ENCODE data around the gene ZZZ3. TPM values are rescaled to one million over a fixed set of nuclear protein-coding genes. Genes with fewer than 3 reads are reported as not detected.
A peak's percentile ranks its signal among the peaks of the same experiment; 100 is the strongest.
"Not testable (repeated sequence)": the region's sequence is repeated elsewhere in the genome, so short reads cannot be mapped to it uniquely, and the experiment has no call there.

Gene ZZZ3
- total RNA-seq, 6 experiments from 2014 or later: 41.8 to 47.8 (median 46.0) TPM

- H3K27ac Mint-ChIP-seq: no peak overlapping the region
- peaks cover 8% of the 10 kb centered on the region; the same call in 1 of the 2 replicates for H3K9me3 Mint-ChIP-seq
- no peak for DNase-seq
- peaks cover 34% of the 10 kb centered on the region for H3K4me1 Mint-ChIP-seq (ENCODE audit: low read depth)
- no peaks in the 10 kb centered on the region for H3K27me3 Mint-ChIP-seq (ENCODE audit: insufficient read depth)
- H3K4me3 Mint-ChIP-seq: no peak overlapping the region
- peaks cover 58% of the 10 kb centered on the region for H3K36me3 Mint-ChIP-seq (ENCODE audit: low read depth)
- no peak for TF ChIP-seq CTCF (IDR thresholded peaks at IDR 0.05)
These were observed 33.3 kb downstream of the ZZZ3 start for GRCh38 chr1:77649127-77649526.

- DNase-seq; H3K27ac Mint-ChIP-seq; H3K4me3 Mint-ChIP-seq; H3K9me3 Mint-ChIP-seq; H3K27me3 Mint-ChIP-seq (ENCODE audit: insufficient read depth): not testable (repeated sequence)
- peaks cover 56% of the 10 kb centered on the region for H3K36me3 Mint-ChIP-seq (ENCODE audit: low read depth)
- H3K4me1 Mint-ChIP-seq (ENCODE audit: low read depth): peaks cover 31% of the 10 kb centered on the region; the same call in 1 of the 2 replicates
These were observed 36.2 kb downstream of the ZZZ3 start for GRCh38 chr1:77646224-77646623.

DNA sequence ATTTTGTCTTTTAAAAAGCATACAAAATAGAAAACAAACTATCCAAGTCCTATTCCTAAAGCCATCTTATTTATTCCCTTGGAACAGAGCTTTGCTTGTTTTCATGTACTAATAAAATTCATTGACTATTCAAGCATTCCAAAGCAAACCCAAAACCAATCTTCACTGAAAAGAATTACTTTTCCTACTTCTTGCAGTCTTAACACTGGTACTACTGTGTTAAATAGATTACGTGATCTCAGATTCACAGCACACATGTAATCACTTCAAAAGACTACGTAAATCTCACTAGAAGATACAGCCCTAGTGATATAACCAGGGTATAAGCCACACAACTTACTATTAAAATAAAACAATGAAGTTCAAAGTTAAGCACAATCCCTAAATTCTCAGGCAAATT lies 39.0 kb downstream of the ZZZ3 start:
- TF ChIP-seq CTCF (IDR thresholded peaks at IDR 0.05): no peak
- H3K27ac Mint-ChIP-seq: no peak overlapping the region
- peaks cover 42% of the 10 kb centered on the region for H3K4me1 Mint-ChIP-seq (ENCODE audit: low read depth)
- no peak for DNase-seq
- H3K9me3 Mint-ChIP-seq: peaks cover 2% of the 10 kb centered on the region; the same call in 1 of the 2 replicates
- no peak overlapping the region for H3K4me3 Mint-ChIP-seq
- H3K27me3 Mint-ChIP-seq (ENCODE audit: insufficient read depth): no peaks in the 10 kb centered on the region
- H3K36me3 Mint-ChIP-seq (ENCODE audit: low read depth): peaks cover 30% of the 10 kb centered on the region

GRCh38 chr1:77642941-77643340 lies 39.5 kb downstream of the ZZZ3 start:
- Mint-ChIP-seq H3K27ac (no peak overlapping the region), H3K4me3 (no peak overlapping the region), H3K27me3 (ENCODE audit: insufficient read depth) (no peaks in the 10 kb centered on the region), H3K4me1 (ENCODE audit: low read depth) (peaks cover 45% of the 10 kb centered on the region), H3K36me3 (ENCODE audit: low read depth) (peaks cover 28% of the 10 kb centered on the region), H3K9me3 (no peaks in the 10 kb centered on the region)
- no peak for DNase-seq
- TF ChIP-seq CTCF (IDR thresholded peaks at IDR 0.05): no peak

DNA sequence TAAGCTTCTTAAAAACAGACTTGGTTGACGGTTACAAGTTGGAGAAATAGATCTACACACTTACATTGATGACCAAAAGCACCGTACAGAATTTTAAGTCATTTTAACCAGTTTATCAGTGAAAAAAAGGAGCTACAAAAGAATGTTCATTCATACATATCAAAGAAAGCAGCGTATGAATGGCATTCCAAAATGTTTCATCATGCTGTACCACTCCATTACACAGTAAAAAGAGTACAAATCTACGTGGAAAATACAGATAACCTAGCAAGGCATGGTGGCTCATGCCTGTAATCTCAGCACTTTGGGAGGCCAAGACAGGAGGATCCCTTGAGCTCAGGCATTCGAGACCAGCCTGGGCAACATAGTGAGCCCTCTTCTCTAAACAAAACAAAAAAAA lies 40.3 kb downstream of the ZZZ3 start:
- no peak overlapping the region for H3K27ac Mint-ChIP-seq
- TF ChIP-seq CTCF (IDR thresholded peaks at IDR 0.05): no peak
- no peak for DNase-seq
- no peaks in the 10 kb centered on the region for H3K27me3 Mint-ChIP-seq (ENCODE audit: insufficient read depth)
- H3K36me3 Mint-ChIP-seq (ENCODE audit: low read depth): peaks cover 28% of the 10 kb centered on the region
- no peaks in the 10 kb centered on the region for H3K9me3 Mint-ChIP-seq
- H3K4me1 Mint-ChIP-seq (ENCODE audit: low read depth): peaks cover 46% of the 10 kb centered on the region
- H3K4me3 Mint-ChIP-seq: no peak overlapping the region

DNA sequence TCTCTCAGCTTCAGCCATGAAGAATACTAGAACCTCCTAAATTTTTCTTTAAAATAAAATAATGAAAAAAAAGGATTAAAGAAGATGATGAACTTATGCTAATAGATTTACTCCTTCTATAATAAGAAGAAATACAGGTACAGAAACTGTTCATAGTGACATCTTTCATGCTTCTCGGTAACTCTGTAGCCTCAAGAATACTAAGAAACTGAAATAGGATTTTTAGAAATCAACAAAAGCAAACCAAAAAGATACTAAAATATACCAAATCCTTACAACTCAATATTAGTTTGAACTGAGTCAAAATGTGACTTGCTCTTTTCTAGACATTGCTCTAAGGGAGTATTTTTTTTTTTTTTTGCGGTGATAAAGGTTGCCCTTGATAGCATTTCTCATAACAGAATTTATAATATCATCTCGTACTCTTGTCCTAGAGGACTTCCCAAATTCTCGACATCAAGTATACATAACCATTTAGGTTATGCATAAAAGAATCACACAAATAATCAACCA lies 42.8 kb downstream of the ZZZ3 start:
- peak overlapping the region; percentile 66 for H3K27ac Mint-ChIP-seq
- no peaks in the 10 kb centered on the region for H3K9me3 Mint-ChIP-seq
- H3K36me3 Mint-ChIP-seq (ENCODE audit: low read depth): peaks cover 10% of the 10 kb centered on the region
- no peaks in the 10 kb centered on the region for H3K27me3 Mint-ChIP-seq (ENCODE audit: insufficient read depth)
- TF ChIP-seq CTCF (IDR thresholded peaks at IDR 0.05): no peak
- DNase-seq: no peak
- H3K4me3 Mint-ChIP-seq: no peak overlapping the region; the same call in 1 of the 2 replicates
- H3K4me1 Mint-ChIP-seq (ENCODE audit: low read depth): peaks cover 46% of the 10 kb centered on the region
